Measurements from ENCODE around the gene SEMG1. TPM values are rescaled to one million over a fixed set of nuclear protein-coding genes. Genes with fewer than 3 reads are reported as not detected.

Gene SEMG1
- total RNA-seq, 2 experiments from 2014 or later: not detected

GRCh38 chr20:45218124-45218523, 11.3 kb downstream of the SEMG1 start:
- POLR2A ChIA-PET: no interaction called here
- Histone ChIP-seq H3K27ac (ENCODE audit: low read depth in 1 of 2, low read length in 2 of 2) (no peak overlapping the region), H3K36me3 (ENCODE audit: insufficient read depth, low read length) (no peaks in the 10 kb centered on the region), H3K4me1 (ENCODE audit: insufficient read depth, low read length) (no peaks in the 10 kb centered on the region), H3K27me3 (ENCODE audit: control insufficient read depth in 1 of 2, insufficient read depth in 2 of 2, low read length in 2 of 2) (peaks cover 6 to 10% of the 10 kb centered on the region in 2 experiments), H3K9me3 (ENCODE audit: control insufficient read depth in 1 of 2, insufficient read depth in 1 of 2, low read length in 2 of 2) (peaks cover 0 to 3% of the 10 kb centered on the region in 2 experiments), H3K4me3 (ENCODE audit: low read length) (no peak overlapping the region)
- no peaks in the 10 kb centered on the region for H3K4me1 Mint-ChIP-seq (ENCODE audit: low read depth)
- ATAC-seq (ENCODE audit: poor library complexity): no peak
- DNase-seq: no peak
- no peak for TF ChIP-seq CTCF (IDR thresholded peaks at IDR 0.05)
- intact Hi-C loops (cut with DNase I, micrococcal nuclease): no loop called here
- H3K36me3 Mint-ChIP-seq (ENCODE audit: low read depth): no peaks in the 10 kb centered on the region
- H3K27ac Mint-ChIP-seq: no peak overlapping the region
- H3K4me3 Mint-ChIP-seq: no peak overlapping the region
- H3K9me3 Mint-ChIP-seq: no peaks in the 10 kb centered on the region
- H3K27me3 Mint-ChIP-seq: peaks cover 66% of the 10 kb centered on the region
- CTCF ChIA-PET: no interaction called here

DNA sequence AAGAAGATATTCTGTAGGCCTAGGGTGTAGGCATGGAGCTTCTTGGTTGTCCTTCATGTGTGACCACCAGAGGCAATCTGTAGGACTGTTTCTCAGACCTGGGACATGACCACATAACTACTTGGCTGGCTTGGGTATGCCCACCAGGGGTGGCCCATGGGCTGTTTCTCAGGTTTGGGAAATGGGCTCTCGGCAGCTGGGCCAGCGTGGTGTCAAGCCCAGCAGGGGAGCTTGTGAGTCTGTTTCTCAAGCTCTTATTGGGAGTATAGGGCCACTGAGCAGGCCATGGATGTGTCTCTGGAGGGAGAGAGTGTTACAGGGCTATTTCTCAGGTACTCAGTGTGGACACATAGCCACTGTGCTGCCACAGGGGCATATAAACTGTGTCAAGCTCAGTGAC, 11.8 kb downstream of the SEMG1 start:
- H3K27ac Mint-ChIP-seq: no peak overlapping the region
- H3K4me1 Mint-ChIP-seq (ENCODE audit: low read depth): no peaks in the 10 kb centered on the region
- no peaks in the 10 kb centered on the region for H3K36me3 Mint-ChIP-seq (ENCODE audit: low read depth)
- intact Hi-C loops (cut with DNase I, micrococcal nuclease): no loop called here
- no peaks in the 10 kb centered on the region for H3K4me1 ChIP-seq (ENCODE audit: insufficient read depth, low read length)
- ChIA-PET CTCF (no interaction called here), POLR2A (no interaction called here)
- no peak overlapping the region for H3K4me3 Mint-ChIP-seq
- peaks cover 0 to 3% of the 10 kb centered on the region in 2 experiments for H3K9me3 ChIP-seq (ENCODE audit: control insufficient read depth in 1 of 2, insufficient read depth in 1 of 2, low read length in 2 of 2)
- DNase-seq (no peak), ATAC-seq (ENCODE audit: poor library complexity) (no peak)
- no peak overlapping the region for H3K4me3 ChIP-seq (ENCODE audit: low read length)
- H3K9me3 Mint-ChIP-seq: no peaks in the 10 kb centered on the region
- peaks cover 66% of the 10 kb centered on the region for H3K27me3 Mint-ChIP-seq
- no peak overlapping the region for H3K27ac ChIP-seq (ENCODE audit: low read depth in 1 of 2, low read length in 2 of 2)
- H3K27me3 ChIP-seq (ENCODE audit: control insufficient read depth in 1 of 2, insufficient read depth in 2 of 2, low read length in 2 of 2): peaks cover 6 to 10% of the 10 kb centered on the region in 2 experiments
- no peak for TF ChIP-seq CTCF (IDR thresholded peaks at IDR 0.05)
- no peaks in the 10 kb centered on the region for H3K36me3 ChIP-seq (ENCODE audit: insufficient read depth, low read length)

- Histone ChIP-seq H3K36me3 (ENCODE audit: insufficient read depth, low read length) (no peaks in the 10 kb centered on the region), H3K9me3 (ENCODE audit: control insufficient read depth in 1 of 2, insufficient read depth in 1 of 2, low read length in 2 of 2) (no peaks in the 10 kb centered on the region), H3K4me3 (ENCODE audit: low read length) (no peak within 1 kb of the TSS), H3K27me3 (ENCODE audit: control insufficient read depth in 1 of 2, insufficient read depth in 2 of 2, low read length in 2 of 2) (peaks cover 10 to 18% of the 10 kb centered on the region in 2 experiments), H3K4me1 (ENCODE audit: insufficient read depth, low read length) (no peaks in the 10 kb centered on the region), H3K27ac (ENCODE audit: low read depth in 1 of 2, low read length in 2 of 2) (no peak within 1 kb of the TSS)
- no peak for ATAC-seq (ENCODE audit: poor library complexity)
- H3K4me1 Mint-ChIP-seq (ENCODE audit: low read depth): no peaks in the 10 kb centered on the region
- H3K9me3 Mint-ChIP-seq: no peaks in the 10 kb centered on the region
- CTCF ChIA-PET: no interaction called here
- H3K4me3 Mint-ChIP-seq: no peak within 1 kb of the TSS
- DNase-seq: no peak
- TF ChIP-seq CTCF (IDR thresholded peaks at IDR 0.05): no peak
- H3K27ac Mint-ChIP-seq: no peak within 1 kb of the TSS
- peaks cover 63% of the 10 kb centered on the region for H3K27me3 Mint-ChIP-seq
- POLR2A ChIA-PET: no interaction called here
- H3K36me3 Mint-ChIP-seq (ENCODE audit: low read depth): no peaks in the 10 kb centered on the region
- intact Hi-C loops (cut with DNase I, micrococcal nuclease): no loop called here
Observed at GRCh38 chr20:45221076-45221475, 14.2 kb downstream of the SEMG1 start, which contains the start of gene SEMG2. SEMG2 (plus strand) TSS chr20:45221373; CDS start chr20:45221390, 17 bp downstream.
